NOMO-1 treated with DMSO at 0.1 percent for 48 hours (cell line): ENCODE results near the gene CBLC.

Source experiments
- DNase-seq: peaks from one replicate; lab custom pipeline; 2025; ENCODE audit not compliant: unreplicated experiment; lab: John Stamatoyannopoulos, UW

Gene CBLC

GRCh38 chr19:44745887-44746600 is 31.6 kb upstream of the CBLC start:
- DNase-seq: no peak

- no peak for DNase-seq
Measured at GRCh38 chr19:44746616-44746945, 31.1 kb upstream of the CBLC start.

DNA sequence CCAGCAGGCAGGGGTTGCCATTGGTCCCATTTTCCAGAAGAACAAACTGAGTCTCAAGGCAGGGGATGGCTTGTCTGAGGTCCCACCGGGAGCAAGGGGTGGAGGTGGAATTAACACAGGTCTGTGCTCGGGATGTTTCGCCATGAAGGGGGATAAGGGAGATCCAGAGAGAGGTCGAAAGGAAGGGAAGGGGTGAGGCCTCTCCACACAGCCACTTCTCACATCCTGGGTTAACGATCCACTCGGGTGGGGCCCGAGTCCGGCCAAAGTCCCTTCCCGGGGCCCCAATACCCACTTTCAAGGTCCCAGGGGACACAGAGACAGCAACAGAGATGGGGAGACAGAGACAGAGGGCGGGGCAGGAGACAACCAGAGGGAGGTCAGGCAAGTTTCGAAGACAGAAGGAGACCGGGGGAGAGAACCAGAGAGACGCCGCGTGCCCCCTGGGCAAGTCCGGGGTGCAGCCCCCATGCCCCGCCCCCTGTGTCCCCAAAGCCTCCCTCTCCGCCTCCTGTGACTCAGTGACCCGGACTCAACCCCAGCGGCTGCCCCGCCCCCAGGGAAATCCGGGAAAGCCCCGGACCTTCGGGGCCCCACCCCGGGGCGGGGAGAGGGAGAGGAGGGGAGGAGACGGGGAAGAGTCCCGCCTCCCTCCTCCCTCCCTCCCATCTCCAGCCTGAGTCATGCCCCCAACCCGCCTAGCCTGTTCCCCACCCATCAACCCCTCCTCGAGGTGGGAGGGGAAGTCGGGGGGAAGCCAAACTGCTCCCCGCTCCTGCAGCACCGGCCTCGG is 30.5 kb upstream of the CBLC start:
- DNase-seq: peak; percentile 83

DNA sequence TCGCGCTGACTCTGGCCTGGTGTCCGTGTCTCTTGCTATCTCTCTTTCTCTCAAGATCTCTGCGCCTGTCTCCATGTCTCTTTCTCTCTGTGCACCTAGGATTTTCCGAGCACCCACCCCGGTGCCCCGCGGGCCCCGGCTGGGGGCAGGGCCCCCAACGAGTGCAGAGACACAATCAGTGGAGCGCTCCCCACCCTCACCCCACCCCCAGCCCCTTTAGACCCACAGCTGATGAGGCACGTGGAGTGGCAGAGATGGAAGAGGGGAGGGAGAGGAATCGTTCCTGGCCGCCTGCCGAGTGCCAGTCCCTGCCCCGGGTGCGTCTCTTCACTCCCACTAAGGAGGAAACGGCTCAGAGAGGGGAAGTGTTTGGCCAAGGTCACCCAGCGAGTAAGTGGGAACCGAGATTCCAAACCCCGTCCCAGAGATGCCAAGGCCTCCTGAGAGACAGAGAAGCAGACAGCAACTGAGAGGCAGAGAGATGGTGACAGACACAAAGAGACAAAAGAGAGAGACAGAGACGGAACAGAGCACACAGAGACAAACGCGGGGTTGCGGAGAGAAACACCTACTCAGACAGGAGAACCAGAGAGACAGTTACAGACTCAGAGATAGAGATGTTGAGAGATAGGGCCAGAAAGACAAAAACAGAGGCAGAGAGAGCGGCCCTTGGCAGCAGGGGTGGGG is 29.8 kb upstream of the CBLC start:
- peak; percentile 63 for DNase-seq

DNA sequence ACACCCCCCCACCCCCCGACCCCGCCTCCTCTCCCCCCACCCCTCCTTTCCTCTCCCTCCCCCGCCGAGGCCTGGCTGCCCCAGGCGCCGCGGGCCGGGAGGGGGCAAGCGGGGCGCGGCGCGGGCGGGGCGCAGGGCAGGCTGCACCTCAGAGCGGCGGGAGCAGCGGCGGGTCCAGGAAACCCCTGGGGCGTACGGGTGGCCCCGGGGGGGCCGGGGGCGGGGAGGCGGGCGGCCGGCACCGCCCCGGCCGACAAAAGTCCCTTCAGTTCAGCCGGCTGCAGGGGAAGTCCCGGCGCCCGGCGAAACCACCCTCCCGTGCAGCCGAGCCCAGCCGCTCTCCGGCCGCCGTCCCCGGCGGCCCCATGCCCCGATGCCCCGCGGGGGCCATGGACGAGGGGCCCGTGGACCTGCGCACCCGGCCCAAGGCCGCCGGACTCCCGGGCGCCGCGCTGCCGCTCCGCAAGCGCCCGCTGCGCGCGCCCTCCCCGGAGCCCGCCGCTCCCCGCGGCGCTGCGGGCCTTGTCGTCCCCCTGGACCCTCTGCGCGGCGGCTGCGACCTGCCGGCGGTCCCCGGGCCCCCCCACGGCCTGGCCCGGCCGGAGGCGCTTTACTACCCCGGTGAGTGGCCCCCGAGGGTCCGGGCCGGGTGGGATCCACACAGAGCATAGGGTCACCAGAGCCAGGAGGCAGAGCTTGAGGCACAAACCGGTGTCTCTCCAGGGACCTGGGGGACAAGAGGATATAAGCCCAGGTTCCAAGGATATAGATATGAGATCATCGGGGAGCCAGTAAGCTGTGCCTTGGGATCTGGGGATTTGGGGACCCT is 29.1 kb upstream of the CBLC start, which contains the start of gene BCL3:
BCL3 (plus strand) TSS at position 283 of the 829 bp plus-strand sequence; CDS start at position 366, 83 bp downstream.
- DNase-seq: peak; percentile 63

- DNase-seq: no peak
Measured at GRCh38 chr19:44749292-44749691, 28.4 kb upstream of the CBLC start.

GRCh38 chr19:44749994-44750393 is 27.7 kb upstream of the CBLC start:
- no peak for DNase-seq

DNA sequence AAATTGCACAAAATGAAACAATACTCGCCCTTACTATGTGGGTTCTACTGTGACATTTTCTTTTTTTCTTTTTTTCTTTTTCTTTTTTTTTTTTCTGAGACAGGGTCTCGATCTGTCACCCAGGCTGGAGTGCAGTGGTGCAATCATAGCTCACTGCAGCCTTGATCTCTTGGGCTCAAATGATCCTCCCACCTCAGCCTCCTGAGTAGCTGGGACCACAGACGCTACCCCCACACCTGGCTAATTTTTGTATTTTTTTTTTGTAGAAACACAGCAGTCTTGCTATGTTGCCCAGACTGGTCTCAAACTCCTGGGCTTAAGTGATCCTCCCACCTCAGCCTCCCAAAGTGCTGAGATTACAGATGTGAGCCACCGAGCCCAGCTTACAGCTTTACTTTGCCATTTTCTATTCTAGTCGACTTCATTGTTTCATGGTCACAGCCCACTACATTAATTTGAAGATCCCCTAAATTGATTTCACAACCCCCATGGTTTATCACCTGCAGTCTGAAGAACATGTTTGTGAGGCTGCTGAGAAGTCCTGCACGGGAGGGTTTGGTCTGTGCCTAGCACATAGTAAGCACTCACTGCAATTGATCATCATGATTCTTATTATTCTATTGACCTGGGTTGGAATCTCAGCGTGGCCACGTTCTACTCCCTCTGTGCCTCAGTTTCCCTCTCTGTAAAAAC is 25.4 kb upstream of the CBLC start:
- DNase-seq: no peak

- peak; percentile 97 for DNase-seq
Measured at GRCh38 chr19:44752816-44753625, 24.7 kb upstream of the CBLC start.

- no peak for DNase-seq
Measured at GRCh38 chr19:44753626-44753931, 24.1 kb upstream of the CBLC start.

DNA sequence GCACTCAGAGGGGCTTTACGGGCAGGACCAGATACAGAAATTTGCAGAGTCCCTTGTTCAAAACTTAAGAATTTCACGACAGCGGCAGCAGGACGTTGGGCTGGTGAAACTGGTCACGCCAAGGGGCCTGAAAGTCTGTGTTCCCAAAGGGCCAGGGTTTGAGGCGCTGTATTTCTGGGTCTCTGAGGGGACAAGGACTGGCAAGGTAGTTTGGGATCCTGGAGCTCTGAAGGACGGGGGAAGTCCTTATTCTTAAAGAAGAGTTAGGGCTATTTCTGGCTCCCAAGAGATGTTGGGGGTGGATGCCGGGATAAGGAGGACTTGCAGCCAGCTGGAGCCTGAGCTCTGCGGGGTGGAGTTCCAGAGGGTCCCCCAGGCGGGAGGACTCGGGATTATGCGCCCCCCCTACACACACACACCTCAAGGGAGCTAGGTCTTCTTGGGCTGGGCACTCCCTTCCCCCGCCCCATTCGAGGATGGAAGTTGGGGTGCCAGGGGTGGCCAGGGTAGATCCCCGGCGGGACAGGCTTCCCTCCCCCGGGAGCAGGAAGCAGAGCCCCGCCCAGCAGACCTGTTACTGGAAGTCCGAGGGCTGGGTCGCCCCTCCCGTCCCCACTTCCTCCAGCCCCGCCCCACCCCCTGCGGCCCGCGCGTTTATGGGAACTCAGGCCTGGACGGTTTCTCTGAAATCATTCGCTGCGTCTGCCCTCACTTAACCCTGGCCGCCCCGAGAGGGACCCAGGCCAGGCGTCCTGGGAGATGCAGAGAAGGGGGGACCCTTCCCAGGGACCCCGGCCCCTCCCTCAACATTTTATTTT is 23.5 kb upstream of the CBLC start:
- DNase-seq: peak; percentile 60

GRCh38 chr19:44754750-44755080 is 23.0 kb upstream of the CBLC start:
- no peak for DNase-seq

GRCh38 chr19:44755219-44755618 is 22.5 kb upstream of the CBLC start:
- DNase-seq: no peak

- DNase-seq: no peak
Measured at GRCh38 chr19:44756089-44756562, 21.6 kb upstream of the CBLC start.

GRCh38 chr19:44757057-44757734 is 20.5 kb upstream of the CBLC start:
- DNase-seq: no peak

- no peak for DNase-seq
Measured at GRCh38 chr19:44757735-44758505, 19.8 kb upstream of the CBLC start.

DNA sequence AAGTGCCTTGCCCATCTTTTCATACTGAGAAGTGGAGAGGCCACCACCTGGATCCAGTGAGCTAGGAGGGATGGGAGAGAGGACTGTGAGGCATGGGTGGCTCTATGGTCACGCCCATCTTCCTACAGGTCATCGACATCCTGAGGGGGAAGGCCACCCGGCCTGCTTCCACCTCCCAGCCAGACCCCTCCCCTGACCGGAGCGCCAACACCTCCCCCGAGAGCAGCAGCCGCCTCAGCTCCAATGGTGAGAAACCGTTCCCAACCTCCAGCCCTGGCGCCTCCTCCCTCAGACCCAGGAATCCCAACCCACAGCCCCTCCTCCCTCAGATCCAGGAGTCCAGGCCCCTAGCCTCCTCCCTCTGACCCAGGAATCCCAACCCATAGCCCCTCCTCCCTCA is 19.1 kb upstream of the CBLC start:
- no peak for DNase-seq
